Liver (tissue), 9 donors: ENCODE results near the gene SPEG. TPM values are rescaled to one million over a fixed set of nuclear protein-coding genes. Genes with fewer than 3 reads are reported as not detected.

Experiments
- DNase-seq: peaks from one replicate; pipeline ENCODE4 v3.0.0-alpha.2; 2017; ENCODE audit warnings: low spot score
- H3K27ac ChIP-seq, 2 donors: one replicate each; pipeline ENCODE4 v1.7.0; 2013; ENCODE audit warnings: inconsistent platforms in 2 of 2, low read length in 2 of 2, control low read depth in 1 of 2, low read depth in 1 of 2, mild to moderate bottlenecking in 1 of 2
- H3K27me3 ChIP-seq, 4 donors: one replicate each; pipeline versions ENCODE4 v1.6.1 to v1.7.0; 2013; ENCODE audit warnings: low read length in 3 of 4, inconsistent platforms in 1 of 4, mild to moderate bottlenecking in 1 of 4, moderate library complexity in 1 of 4; ENCODE audit not compliant: control insufficient read depth in 4 of 4, insufficient read depth in 4 of 4
- H3K36me3 ChIP-seq, 4 donors: one replicate each; pipeline versions ENCODE4 v1.6.1 to v1.7.0; 2013; ENCODE audit warnings: low read length in 3 of 4, mild to moderate bottlenecking in 3 of 4, low read depth in 1 of 4, moderate library complexity in 1 of 4; ENCODE audit not compliant: control insufficient read depth in 4 of 4, insufficient read depth in 3 of 4
- H3K4me1 ChIP-seq, 4 donors: one replicate each; pipeline versions ENCODE4 v1.6.1 to v1.7.0; 2013; ENCODE audit warnings: low read length in 3 of 4, mild to moderate bottlenecking in 3 of 4, moderate library complexity in 1 of 4; ENCODE audit not compliant: control insufficient read depth in 4 of 4, insufficient read depth in 4 of 4
- H3K4me3 ChIP-seq, 3 donors: one replicate each; pipeline versions ENCODE4 v1.6.1 to v1.7.0; 2013; ENCODE audit warnings: low read length in 3 of 3, control low read depth in 1 of 3, low read depth in 1 of 3, mild to moderate bottlenecking in 1 of 3
- H3K9ac ChIP-seq, 2 donors: one replicate each; pipeline ENCODE4 v1.7.0; 2013; ENCODE audit warnings: low read length in 2 of 2, mild to moderate bottlenecking in 2 of 2, moderate library complexity in 2 of 2, control low read depth in 1 of 2, low read depth in 1 of 2
- H3K9me3 ChIP-seq, 4 donors: one replicate each; pipeline versions ENCODE4 v1.6.1 to v1.7.0; 2013; ENCODE audit warnings: low read length in 3 of 4; ENCODE audit not compliant: control insufficient read depth in 4 of 4
- ATF3 ChIP-seq: IDR thresholded peaks from 2 replicates; pipeline ENCODE4 v1.6.1; 2016; ENCODE audit warnings: antibody characterized with exemption
- EGR1 ChIP-seq, 2 donors: IDR thresholded peaks; 2 replicates each; pipeline ENCODE4 v1.6.1; 2016 to 2018; ENCODE audit warnings: antibody characterized with exemption in 2 of 2, low read depth in 2 of 2
- FOXA1 ChIP-seq: IDR thresholded peaks from 2 replicates; pipeline ENCODE4 v1.6.1; 2016; ENCODE audit warnings: antibody characterized with exemption
- FOXA2 ChIP-seq: IDR thresholded peaks from 2 replicates; pipeline ENCODE4 v1.6.1; 2016; ENCODE audit warnings: antibody characterized with exemption
- GABPA ChIP-seq, 2 donors: IDR thresholded peaks in 1 of 2; conservative IDR thresholded peaks in 1 of 2; 2 replicates each; pipeline ENCODE4 v1.6.1; 2016; ENCODE audit warnings: antibody characterized with exemption in 2 of 2, mild to moderate bottlenecking in 1 of 2, moderate library complexity in 1 of 2
- HNF4A ChIP-seq, 2 donors: conservative IDR thresholded peaks; 2 replicates each; pipeline ENCODE4 v1.6.1; 2016; ENCODE audit warnings: antibody characterized with exemption in 2 of 2, mild to moderate bottlenecking in 2 of 2
- HNF4G ChIP-seq: IDR thresholded peaks from 2 replicates; pipeline ENCODE4 v1.6.1; 2016; ENCODE audit warnings: antibody characterized with exemption
- JUND ChIP-seq, 2 donors: IDR thresholded peaks; 2 replicates each; pipeline ENCODE4 v1.6.1; 2016; ENCODE audit warnings: antibody characterized with exemption in 2 of 2
- NR2F2 ChIP-seq: IDR thresholded peaks from 2 replicates; pipeline ENCODE4 v1.6.1; 2016; ENCODE audit warnings: antibody characterized with exemption
- RAD21 ChIP-seq, 2 donors: IDR thresholded peaks; 2 replicates each; pipeline ENCODE4 v1.6.1; 2016; ENCODE audit warnings: antibody characterized with exemption in 2 of 2, mild to moderate bottlenecking in 2 of 2
- REST ChIP-seq: IDR thresholded peaks from 2 replicates; pipeline ENCODE4 v1.6.1; 2016; ENCODE audit warnings: antibody characterized with exemption, mild to moderate bottlenecking
- RXRA ChIP-seq, 2 donors: IDR thresholded peaks; 2 replicates each; pipeline ENCODE4 v1.6.1; 2017 to 2018; ENCODE audit warnings: antibody characterized with exemption in 2 of 2, mild to moderate bottlenecking in 1 of 2
- SP1 ChIP-seq: IDR thresholded peaks from 2 replicates; pipeline ENCODE4 v1.6.1; 2018; ENCODE audit warnings: antibody characterized with exemption, mild to moderate bottlenecking
- TAF1 ChIP-seq: conservative IDR thresholded peaks from 2 replicates; pipeline ENCODE4 v1.6.1; 2016; ENCODE audit warnings: antibody characterized with exemption, mild to moderate bottlenecking
- WGBS: extraction: QIAGEN DNeasy Blood & Tissue Kit; methylation state at CpG from one replicate; pipeline ENCODE4 v1.1.7; 2013; 5-methylcytosine and 5-hydroxymethylcytosine counted together
- polyA plus RNA-seq, 2 donors: library from polyadenylated mRNA; stranded (reverse) in 1 of 2; unstranded in 1 of 2; fragments of 200-250 nt in 1 of 2; fragments of >200 nt in 1 of 2; fragmentation: Nextera tagmentation in 1 of 2; extraction: Ambion mirVana in 1 of 2; gene quantifications; one replicate each; pipeline versions ENCODE4 v1.2.1 to v1.2.3, GENCODE V29; 2013 to 2015
- total RNA-seq, 2 donors: library from RNA; depleted of rRNA; stranded (reverse); fragments of >200 nt; gene quantifications; one replicate each; pipeline ENCODE4 v1.2.3, GENCODE V29; 2014
- TF ChIP-seq, protein P1 (sequence below): IDR thresholded peaks from 2 replicates; pipeline ENCODE4 v1.6.1; 2016; ENCODE audit warnings: antibody characterized with exemption
- TF ChIP-seq, protein P2 (sequence below): IDR thresholded peaks from 2 replicates; pipeline ENCODE4 v1.6.1; 2016; ENCODE audit warnings: antibody characterized with exemption
- TF ChIP-seq, protein P3 (sequence below): fragments of 150-350 bp; IDR thresholded peaks from 2 replicates; pipeline ENCODE4 v1.5.1; 2017; ENCODE audit warnings: improper control_type of control experiment, low read depth, low read length; ENCODE audit not compliant: missing input control
- donor health status: healthy.
- donor health status: healthy.
- donor health status: healthy.
- donor health status: healthy.
- donor health status: healthy.

The SPEG gene
- total and polyA plus RNA-seq, 4 donors = 0.51 to 0.96 (median 0.66) TPM

DNA sequence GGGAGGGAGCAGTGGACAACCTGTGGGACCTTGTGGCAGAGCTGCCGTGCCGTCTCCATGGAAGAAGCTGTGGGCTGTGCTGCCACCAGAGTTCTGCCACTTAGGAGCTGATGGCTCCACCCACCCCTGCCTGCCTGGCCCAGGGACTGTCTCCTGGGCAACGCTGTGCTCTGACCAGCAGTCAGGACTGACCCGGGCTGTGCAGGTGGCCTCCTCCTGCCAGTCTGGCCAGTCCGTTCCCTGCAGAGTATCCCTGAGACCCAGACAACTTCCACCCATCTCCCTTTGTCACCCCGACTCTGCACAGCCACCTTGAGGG, 92.4 kb downstream of the SPEG start:
- TF ChIP-seq HNF4A (conservative IDR thresholded peaks at IDR 0.05) (no peak), JUND (IDR thresholded peaks at IDR 0.05) (no peak), GABPA (IDR thresholded peaks at IDR 0.05 in 1 of 2, conservative IDR thresholded peaks at IDR 0.05 in 1 of 2) (no peak), REST (no peak), HNF4G (no peak), FOXA2 (no peak), ATF3 (no peak), EGR1 (IDR thresholded peaks at IDR 0.05; ENCODE audit: low read depth in 2 of 2) (no peak), FOXA1 (no peak), TAF1 (no peak), SP1 (no peak), NR2F2 (no peak)
- TF ChIP-seq, protein P1, sequence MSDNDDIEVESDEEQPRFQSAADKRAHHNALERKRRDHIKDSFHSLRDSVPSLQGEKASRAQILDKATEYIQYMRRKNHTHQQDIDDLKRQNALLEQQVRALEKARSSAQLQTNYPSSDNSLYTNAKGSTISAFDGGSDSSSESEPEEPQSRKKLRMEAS = no peak
- TF ChIP-seq, protein P2, sequence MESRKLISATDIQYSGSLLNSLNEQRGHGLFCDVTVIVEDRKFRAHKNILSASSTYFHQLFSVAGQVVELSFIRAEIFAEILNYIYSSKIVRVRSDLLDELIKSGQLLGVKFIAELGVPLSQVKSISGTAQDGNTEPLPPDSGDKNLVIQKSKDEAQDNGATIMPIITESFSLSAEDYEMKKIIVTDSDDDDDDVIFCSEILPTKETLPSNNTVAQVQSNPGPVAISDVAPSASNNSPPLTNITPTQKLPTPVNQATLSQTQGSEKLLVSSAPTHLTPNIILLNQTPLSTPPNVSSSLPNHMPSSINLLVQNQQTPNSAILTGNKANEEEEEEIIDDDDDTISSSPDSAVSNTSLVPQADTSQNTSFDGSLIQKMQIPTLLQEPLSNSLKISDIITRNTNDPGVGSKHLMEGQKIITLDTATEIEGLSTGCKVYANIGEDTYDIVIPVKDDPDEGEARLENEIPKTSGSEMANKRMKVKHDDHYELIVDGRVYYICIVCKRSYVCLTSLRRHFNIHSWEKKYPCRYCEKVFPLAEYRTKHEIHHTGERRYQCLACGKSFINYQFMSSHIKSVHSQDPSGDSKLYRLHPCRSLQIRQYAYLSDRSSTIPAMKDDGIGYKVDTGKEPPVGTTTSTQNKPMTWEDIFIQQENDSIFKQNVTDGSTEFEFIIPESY = no peak
- H3K9me3 ChIP-seq = no peaks in the 10 kb centered on the region
- no peak overlapping the region for H3K27ac ChIP-seq
- no peak for DNase-seq
- no peak overlapping the region for H3K9ac ChIP-seq
- H3K4me3 ChIP-seq = no peak overlapping the region
- no peaks in the 10 kb centered on the region for H3K36me3 ChIP-seq
- H3K27me3 ChIP-seq = peaks cover 0 to 14% (median 9%) of the 10 kb centered on the region in 4 donors
- no peaks in the 10 kb centered on the region for H3K4me1 ChIP-seq
- WGBS = 34% methylated on average over 6 of the region's 6 CpGs

DNA sequence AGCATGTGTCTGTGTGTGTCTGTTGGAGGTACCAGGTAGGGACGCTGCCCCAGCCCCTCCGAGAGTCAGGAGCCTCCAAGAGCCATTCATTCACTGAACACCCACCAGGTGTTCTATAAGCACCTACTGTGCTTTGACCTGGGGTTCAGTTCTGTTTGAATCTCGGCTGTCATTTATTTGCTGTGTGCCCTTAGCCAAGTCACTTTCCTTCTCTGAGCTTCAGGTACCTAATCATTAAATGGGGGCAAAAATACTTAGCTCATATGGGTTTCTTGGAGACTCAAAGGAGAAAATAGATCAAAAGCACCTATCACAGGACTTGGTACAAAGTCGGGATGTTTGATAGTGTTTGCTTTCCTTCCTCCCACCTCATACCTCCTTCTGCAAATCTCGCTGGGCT, 92.8 kb downstream of the SPEG start:
- Histone ChIP-seq H3K27ac (no peak overlapping the region), H3K9me3 (no peaks in the 10 kb centered on the region), H3K9ac (no peak overlapping the region), H3K36me3 (no peaks in the 10 kb centered on the region), H3K4me3 (no peak overlapping the region), H3K4me1 (no peaks in the 10 kb centered on the region), H3K27me3 (peaks cover 0 to 14% (median 9%) of the 10 kb centered on the region in 4 donors)
- DNase-seq = no peak
- TF ChIP-seq SP1 = no peak
- no peak for TF ChIP-seq HNF4G
- no peak for TF ChIP-seq RAD21 (IDR thresholded peaks at IDR 0.05)
- TF ChIP-seq TAF1 = no peak
- TF ChIP-seq, protein P3, sequence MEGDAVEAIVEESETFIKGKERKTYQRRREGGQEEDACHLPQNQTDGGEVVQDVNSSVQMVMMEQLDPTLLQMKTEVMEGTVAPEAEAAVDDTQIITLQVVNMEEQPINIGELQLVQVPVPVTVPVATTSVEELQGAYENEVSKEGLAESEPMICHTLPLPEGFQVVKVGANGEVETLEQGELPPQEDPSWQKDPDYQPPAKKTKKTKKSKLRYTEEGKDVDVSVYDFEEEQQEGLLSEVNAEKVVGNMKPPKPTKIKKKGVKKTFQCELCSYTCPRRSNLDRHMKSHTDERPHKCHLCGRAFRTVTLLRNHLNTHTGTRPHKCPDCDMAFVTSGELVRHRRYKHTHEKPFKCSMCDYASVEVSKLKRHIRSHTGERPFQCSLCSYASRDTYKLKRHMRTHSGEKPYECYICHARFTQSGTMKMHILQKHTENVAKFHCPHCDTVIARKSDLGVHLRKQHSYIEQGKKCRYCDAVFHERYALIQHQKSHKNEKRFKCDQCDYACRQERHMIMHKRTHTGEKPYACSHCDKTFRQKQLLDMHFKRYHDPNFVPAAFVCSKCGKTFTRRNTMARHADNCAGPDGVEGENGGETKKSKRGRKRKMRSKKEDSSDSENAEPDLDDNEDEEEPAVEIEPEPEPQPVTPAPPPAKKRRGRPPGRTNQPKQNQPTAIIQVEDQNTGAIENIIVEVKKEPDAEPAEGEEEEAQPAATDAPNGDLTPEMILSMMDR = no peak
- TF ChIP-seq HNF4A (conservative IDR thresholded peaks at IDR 0.05) = no peak
- no peak for TF ChIP-seq NR2F2
- no peak for TF ChIP-seq RXRA (IDR thresholded peaks at IDR 0.05)
- WGBS = 51% methylated on average over 5 of the region's 5 CpGs
